Fibroblast of villous mesenchyme (primary cell): Measurements from ENCODE around the gene GDF7. TPM values are rescaled to one million over a fixed set of nuclear protein-coding genes. Genes with fewer than 3 reads are reported as not detected.

ENCODE experiments used
- DNase-seq: peaks from one replicate; pipeline ENCODE4 v3.0.0-alpha.2; 2010; ENCODE audit warnings: low read depth
- H3K4me3 ChIP-seq: 2 replicates; pipeline ENCODE4 v1.5.1; 2011; ENCODE audit warnings: low read depth, mild to moderate bottlenecking, low read length
- total RNA-seq: library from RNA; depleted of rRNA; stranded (reverse); fragments of >200 nt; gene quantifications from 2 replicates; pipeline ENCODE4 v1.2.3, GENCODE V29; 2012
- TF ChIP-seq, protein P1 (sequence below): IDR thresholded peaks from 2 replicates; pipeline ENCODE4 v1.5.1; 2012; ENCODE audit warnings: low read depth, mild to moderate bottlenecking, low read length; ENCODE audit not compliant: insufficient read depth

Gene GDF7
- total RNA-seq, 1 donor, result 12.1 TPM

DNA sequence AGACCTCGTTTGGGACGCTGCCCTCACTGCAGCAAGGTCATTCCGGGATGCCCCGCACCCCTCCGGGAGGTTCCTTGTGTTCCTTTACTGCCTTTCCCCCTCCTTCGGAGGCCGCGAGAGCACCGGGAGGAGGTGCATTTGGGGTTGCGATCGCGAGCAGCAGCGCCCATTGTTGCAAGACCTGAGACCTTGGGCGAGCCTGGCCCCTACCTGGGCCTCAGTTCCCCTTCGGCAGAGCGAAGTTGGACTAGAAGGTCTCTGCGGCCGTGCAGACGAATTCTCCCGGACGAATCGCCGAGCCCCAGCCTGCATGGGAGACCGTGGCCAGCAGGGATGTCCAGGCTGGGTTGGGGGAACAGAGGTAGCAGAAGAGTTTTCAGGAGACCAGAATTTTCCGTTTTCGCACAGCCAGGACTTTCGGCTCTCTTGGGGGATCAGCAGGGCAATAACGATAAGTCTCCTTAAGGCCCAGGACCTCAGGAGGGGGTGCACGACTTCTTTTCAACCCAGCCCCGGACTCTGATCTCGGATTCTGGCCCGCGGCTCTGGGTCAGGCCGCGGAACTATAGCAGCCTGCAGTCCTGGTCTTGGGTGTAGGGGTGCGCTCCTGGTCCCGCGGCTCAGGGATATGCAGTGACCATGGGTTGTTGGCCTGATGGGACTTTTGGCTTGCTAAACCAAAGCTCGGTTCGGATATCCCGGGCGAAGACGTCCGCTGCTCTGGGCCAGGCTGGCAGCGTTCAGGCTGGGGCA, 2.8 kb downstream of the GDF7 start:
- H3K4me3 ChIP-seq, result no peak overlapping the region
- TF ChIP-seq, protein P1, sequence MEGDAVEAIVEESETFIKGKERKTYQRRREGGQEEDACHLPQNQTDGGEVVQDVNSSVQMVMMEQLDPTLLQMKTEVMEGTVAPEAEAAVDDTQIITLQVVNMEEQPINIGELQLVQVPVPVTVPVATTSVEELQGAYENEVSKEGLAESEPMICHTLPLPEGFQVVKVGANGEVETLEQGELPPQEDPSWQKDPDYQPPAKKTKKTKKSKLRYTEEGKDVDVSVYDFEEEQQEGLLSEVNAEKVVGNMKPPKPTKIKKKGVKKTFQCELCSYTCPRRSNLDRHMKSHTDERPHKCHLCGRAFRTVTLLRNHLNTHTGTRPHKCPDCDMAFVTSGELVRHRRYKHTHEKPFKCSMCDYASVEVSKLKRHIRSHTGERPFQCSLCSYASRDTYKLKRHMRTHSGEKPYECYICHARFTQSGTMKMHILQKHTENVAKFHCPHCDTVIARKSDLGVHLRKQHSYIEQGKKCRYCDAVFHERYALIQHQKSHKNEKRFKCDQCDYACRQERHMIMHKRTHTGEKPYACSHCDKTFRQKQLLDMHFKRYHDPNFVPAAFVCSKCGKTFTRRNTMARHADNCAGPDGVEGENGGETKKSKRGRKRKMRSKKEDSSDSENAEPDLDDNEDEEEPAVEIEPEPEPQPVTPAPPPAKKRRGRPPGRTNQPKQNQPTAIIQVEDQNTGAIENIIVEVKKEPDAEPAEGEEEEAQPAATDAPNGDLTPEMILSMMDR, result no peak
- DNase-seq, result no peak

DNA sequence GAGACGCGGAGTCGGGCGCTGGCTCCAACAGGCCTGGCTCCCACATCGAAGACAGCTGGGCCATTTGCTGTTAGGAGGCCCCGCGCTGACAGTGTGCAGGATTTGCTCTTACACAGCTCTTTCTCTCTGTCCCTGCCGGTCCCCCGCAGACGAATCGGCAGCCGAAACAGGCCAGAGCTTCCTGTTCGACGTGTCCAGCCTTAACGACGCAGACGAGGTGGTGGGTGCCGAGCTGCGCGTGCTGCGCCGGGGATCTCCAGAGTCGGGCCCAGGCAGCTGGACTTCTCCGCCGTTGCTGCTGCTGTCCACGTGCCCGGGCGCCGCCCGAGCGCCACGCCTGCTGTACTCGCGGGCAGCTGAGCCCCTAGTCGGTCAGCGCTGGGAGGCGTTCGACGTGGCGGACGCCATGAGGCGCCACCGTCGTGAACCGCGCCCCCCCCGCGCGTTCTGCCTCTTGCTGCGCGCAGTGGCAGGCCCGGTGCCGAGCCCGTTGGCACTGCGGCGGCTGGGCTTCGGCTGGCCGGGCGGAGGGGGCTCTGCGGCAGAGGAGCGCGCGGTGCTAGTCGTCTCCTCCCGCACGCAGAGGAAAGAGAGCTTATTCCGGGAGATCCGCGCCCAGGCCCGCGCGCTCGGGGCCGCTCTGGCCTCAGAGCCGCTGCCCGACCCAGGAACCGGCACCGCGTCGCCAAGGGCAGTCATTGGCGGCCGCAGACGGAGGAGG, 3.5 kb downstream of the GDF7 start:
- TF ChIP-seq, protein P1, result no peak
- DNase-seq, result no peak

DNA sequence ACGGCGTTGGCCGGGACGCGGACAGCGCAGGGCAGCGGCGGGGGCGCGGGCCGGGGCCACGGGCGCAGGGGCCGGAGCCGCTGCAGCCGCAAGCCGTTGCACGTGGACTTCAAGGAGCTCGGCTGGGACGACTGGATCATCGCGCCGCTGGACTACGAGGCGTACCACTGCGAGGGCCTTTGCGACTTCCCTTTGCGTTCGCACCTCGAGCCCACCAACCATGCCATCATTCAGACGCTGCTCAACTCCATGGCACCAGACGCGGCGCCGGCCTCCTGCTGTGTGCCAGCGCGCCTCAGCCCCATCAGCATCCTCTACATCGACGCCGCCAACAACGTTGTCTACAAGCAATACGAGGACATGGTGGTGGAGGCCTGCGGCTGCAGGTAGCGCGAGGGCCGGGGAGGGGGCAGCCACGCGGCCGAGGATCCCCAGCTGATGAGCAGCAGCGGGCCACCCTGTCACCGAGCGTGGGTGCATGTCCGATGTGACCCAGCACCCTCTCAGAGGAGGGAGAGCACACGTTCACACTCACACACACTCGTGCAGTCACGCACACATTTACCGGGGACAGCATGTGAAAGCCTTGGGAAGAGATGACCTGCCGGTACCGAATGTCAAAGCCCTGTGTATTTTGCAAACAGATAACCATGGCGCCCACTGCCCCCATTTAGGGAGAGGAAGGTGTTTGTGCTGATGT, 4.2 kb downstream of the GDF7 start:
- no peak for DNase-seq
- TF ChIP-seq, protein P1, result no peak

More for the DNA sequence above, 3.5 kb downstream of the GDF7 start:
- H3K4me3 ChIP-seq, result no peak overlapping the region

DNA sequence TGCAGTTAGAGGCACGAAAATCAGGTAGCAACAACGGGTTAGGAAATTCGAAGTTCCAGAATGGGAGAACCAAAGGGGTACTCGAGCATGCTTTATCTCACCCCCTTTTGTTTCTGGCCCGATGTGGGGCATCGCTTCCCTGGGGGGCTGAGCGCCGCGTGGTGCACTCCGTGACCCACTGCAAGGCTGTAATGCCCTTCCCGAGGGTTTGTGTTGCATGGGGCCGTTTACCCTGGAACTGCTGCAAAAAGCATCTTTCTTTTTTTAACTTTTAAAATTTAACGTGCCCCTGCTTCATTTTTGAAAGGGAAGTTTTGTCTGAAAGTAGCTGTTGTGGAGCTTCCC, 4.8 kb downstream of the GDF7 start:
- no peak for DNase-seq
- H3K4me3 ChIP-seq, result no peak overlapping the region
- TF ChIP-seq, protein P1, result no peak

More for the DNA sequence above, 4.2 kb downstream of the GDF7 start:
- H3K4me3 ChIP-seq, result no peak overlapping the region

DNA sequence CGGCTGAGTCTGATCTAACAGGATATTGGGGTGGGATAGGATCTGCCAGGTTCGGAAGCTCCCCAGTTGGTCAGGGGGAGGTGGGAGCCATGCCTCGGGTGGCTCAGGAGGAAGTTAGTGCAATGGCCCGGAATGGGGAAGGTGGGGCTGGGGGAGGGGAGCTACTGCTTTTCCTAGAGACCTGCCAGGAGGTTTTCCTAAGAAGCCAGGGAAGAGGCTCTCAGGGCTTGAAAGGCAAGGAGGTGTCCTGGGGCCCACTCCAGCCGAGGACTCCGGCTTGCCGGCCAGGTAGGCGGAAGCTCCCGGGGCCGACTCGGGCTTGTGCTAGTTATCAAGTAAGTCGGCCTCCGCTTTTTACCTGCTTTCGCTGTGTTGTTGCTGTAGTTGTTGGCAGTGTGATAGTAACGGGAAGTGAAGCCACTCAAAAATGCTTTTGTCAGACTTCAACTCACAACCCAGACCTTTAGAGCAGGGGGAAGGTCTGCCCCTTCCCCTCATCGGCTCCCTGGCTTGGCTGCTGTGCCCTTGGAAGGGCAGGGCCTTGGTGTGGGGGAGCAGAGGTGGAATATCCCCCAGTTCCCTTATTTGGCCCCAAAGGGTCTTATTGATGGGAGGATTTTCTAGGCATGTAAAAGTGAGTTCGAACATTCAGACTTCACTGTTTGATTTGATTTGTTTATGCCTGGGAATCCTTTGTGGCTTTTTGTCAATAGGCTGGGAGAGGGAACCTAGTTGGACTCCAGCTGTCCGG, 5.4 kb downstream of the GDF7 start:
- TF ChIP-seq, protein P1, result no peak
- no peak for DNase-seq
- no peak overlapping the region for H3K4me3 ChIP-seq

DNA sequence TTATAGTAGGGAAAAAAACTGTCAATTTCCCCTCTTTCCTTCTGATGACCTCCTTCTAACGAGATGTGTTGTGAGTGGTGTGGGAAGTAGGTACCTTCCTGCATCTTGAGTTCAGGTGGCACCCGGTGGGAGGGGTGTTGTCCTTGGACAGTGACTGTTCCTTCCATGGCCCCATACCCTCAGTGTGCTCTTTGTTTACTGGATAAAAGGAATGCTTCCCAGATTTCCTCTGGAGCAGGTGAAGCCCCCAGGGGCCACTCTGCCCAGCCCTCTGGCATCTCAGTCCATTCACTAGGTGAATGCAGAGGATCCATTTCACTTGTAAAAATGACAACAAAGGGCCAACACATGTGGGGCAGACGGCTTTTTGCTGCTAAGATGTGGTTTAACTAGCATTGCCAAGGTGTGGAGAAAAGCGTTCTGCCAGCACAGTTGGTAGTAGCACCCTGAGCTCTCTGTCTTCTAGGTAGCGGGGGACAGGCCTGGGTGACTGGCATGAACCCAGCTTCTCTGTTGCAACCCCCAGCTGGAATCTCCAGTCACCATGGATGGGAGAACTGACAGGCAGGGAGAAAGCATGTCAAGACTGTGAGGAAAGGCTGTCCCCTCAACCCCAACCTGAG, 6.9 kb downstream of the GDF7 start:
- H3K4me3 ChIP-seq, result no peak overlapping the region
- TF ChIP-seq, protein P1, result no peak
- DNase-seq, result no peak
